NCI-H345 treated with DMSO at 0.1 percent for 48 hours (cell line): Measurements from ENCODE around the gene PRKAR1B.

Experiments used
- DNase-seq: peaks from one replicate; lab custom pipeline; 2025; ENCODE audit not compliant: unreplicated experiment; lab: John Stamatoyannopoulos, UW

Gene PRKAR1B

DNA sequence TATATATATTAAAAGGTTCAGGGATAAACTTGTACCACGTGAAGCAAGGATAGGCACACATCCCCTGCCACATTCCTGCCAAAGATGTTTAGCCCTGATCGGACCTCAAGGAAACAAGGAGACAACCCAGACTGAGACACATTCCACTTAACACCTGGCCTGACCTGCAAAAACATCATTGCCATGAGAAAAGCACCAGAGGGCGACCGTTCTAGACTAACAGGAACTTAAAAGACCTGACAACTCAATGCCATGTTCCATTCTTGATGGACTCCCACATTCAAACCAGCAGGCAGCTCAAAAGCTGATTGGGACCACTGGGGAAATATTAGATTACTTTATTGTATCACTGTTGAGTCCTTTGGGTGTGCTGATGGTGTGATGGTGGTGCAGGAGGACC, 199.4 kb downstream of the PRKAR1B start:
- no peak for DNase-seq

DNA sequence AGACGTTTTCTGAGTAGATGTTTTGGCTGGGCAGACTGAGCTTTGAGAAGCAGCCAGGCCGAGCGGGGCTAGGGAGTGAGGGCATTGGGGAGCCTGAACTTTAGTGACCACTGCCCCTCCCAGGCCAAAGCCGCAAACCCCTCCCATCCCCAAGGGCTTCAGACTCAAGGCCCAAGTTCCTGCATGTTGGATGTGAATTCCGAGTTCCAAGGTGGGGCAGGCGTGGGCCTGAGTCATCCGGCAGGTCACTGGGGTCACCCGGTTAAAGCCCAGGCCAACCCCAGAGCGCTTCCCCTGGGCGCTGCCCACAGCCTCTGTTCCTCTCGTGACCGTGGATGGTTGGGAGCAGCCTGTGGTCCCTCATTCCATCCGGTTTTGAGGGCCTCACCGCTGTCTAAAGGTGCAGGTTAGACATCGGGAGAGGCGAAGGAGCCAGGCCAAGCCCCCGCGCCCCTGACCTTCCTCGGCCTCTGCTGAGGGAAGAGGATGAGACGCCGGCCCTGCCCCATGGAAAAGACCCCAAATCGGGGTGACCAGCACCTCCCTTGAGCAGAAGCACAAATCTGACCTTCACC, 200.5 kb downstream of the PRKAR1B start:
- DNase-seq: no peak

DNA sequence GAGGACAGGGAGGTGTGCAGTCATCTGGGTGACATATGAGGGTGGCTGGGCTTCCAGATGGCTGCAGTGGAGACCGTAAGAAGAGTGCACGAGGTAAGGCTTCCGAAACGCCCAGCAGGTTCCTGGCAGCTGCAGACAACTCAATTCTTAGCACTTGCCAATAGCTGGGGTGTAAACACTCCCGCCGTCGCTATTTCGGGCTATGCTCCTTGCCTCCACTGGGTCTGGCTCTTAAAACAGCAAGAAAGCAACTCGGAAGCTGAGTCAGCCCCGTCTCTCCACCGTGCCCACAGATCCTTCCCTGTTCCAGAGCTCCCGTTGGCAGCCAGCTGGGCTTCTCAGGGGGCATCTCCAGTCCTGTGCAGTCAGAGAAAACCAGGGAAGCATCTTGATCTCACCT, 201.3 kb downstream of the PRKAR1B start:
- no peak for DNase-seq

DNA sequence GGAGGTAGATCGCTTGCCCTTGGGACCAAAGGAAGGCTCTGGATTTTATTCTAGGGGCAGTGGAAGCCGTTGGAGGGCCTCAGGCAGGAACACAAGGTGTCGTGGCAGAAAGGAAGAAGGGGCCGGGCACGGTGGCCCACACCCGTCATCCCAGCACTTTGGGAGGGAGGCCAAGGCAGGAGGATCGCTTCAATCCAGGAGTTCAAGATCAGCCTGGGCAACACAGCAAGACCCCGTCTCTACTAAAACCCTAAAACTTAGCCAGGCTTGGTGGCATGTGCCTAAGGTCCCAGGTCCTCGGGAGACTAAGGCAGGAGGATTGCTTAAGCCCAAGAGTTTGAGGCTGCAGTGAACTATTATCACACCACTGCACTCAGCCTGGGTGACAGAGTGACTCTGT, 202.3 kb downstream of the PRKAR1B start:
- DNase-seq: no peak

DNA sequence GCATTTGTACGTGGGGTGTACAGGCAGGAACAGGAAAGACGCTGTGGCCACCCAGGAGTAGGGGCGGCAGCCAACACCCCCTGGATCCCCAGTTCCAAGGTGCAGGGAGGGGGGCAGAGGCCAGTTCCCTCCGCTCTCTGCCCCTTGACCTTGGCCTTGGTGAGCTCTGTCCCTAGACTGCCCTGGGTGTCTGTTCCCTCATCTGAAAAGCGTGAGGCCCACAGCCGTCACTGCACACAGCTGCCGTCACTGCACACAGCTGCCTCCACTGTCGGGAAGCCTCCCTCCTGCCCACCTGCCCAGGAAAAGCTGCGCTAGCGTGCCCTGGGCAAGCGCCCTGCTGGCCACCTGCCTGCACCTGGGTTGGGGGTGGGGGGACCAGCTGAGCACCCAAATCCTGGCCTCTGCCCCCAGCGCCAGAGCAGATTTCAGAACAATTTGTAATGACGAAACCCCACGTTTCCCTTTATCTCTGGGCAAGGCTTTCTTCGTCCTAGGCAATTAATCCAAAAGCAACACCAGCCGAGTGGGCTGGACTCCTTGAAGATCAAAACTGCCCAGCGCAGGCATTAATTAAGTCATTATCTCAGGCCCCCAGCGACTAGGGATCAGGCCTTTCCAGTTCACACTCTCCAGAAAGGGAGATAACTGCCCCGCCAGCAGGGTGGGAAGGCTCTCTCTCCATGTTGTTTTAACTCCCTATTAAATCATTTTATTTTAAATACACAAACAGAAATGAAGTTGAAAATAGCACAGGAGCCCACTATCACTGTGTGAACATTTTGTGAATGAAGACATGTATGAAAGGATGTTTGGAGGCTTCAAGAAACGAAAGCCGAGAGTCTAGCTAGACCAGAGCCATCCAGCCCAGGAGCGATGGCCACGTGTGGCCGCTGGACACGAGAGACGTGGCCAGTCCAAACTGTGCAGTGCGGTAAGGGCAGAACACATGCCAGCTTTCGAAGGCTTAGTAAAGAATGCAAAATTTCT, 203.4 kb downstream of the PRKAR1B start:
- no peak for DNase-seq

DNA sequence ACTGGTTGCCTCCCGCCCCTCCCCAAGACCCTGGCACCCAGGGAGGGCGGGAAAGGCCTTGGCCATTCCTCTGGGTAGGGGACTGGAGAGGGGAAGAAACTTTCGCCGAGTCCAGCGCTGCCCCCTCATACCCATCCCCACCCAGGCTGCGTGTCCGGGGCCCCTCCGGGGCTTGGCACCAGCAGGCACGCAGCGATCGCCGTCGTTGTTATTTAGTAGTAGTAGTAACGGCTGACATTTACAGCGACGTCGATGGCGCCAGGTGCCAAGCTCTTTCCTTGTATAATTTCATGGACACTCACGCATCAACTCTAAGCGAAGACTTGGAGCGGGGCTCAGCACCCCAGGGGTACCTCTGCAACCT, 204.1 kb downstream of the PRKAR1B start:
- no peak for DNase-seq

DNA sequence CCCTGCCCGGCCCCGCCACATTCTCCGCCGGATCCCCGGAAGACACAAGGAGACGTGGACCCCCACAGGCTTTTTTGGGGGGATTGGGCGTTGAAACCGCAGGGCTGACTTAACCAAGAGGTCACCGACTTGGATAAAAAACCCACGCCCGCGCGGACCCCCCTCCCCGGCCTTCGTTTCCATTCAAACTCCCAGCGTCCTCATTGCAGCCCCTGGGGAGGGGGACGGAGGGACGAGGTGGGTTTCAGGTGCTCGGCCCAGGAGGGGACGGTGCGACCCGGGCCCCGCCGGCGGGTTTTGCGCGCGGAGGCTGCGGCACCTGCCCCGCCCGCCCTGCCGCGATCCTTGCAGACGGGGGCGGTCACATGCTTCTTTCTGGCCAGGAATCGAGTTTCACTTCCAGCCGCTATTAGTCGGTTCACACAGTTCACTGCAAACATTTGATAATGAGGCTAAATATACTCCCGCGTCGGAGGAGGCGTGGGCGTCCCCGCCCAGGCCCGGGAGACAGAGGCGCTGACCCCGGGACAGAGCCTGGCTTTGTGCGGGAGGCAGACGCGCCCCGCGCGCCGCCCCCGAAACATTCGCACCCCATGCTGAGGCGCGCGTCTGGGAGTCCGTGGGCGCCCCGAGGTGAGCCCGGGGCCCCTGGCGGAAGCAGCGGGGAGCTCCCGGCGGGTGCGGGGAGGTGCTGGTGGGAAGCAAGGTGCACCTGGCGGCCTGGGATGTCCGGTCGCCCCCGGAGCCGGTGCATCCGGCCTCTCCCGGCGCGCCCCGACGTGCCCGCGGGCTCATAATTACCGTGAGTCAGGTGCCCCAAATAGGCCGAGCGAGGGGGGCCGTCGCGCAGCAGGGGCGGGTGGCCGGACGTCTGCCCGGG, 204.8 kb downstream of the PRKAR1B start:
- DNase-seq: no peak

DNA sequence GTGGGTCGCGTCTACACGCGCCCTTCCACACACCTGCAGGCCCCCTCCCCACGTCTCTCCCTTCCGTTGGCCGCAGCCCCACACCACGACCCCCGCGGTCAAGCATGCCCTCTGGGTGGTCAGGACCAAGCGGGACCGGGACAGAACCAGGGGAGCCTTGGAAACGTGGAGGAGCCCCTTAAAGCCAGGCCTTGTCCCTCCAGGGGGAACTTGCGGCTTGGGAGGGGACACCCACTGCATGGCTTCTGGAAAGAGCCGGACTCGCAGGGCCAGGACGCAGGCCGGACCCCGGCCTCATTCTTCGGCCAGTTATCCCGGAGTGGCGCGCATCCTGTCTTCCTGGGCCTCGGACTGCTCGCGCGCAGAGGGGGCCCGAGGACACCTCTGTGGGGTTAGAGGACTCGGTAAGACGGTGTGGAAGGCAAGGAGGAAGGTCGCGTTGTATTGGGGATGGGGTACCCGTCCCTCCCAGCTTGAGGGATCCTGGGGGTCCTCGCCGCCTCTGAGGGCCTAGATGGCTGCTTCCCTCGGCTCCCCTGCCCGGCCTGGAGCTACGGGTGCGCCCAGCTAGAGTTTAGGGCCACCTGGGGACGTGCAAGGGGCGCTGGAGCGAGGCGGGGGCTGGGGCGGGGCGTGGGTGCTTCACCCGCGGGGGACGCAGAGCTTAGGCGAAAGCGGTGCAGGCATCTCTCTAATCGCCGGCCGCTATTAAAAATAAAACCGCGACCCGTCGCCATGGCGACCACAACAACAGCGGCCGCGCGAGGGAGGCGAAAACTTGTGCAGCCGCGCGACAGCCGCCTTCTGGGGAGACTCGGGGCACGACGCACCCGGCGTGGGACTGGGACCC, 205.6 kb downstream of the PRKAR1B start:
- no peak for DNase-seq

DNA sequence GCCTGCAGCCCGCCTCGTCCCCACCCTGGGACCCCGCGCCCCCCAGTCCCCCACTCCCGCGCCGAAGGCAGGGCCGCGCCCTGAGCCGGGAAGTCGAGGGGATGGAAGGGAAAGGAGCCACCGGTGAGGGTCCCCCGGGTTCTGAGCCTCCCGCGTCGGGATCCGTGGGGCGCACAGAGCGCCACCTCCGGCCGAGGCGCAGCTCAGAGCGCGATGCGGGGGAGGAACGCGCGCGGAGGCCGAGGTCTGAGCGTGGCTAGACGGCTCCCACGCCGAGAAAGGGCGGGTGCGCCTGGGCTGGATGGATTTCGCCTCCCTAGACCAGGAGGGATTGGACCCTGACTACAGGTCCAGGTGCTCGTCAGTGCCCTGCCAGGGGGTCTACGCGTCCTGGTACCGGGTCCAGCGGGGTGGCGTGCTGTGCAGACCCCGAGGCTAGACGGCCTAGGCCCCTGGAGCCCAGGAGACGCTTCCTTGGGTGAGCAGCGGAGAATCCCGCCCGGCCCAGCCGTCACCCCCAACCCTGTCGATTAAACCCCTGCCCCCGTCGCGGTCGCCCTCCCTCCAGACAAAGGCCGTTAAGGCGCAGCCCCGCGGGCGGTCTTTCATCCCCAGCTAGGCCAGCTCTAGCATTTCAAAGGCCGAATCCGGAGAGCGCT, 206.4 kb downstream of the PRKAR1B start:
- no peak for DNase-seq

DNA sequence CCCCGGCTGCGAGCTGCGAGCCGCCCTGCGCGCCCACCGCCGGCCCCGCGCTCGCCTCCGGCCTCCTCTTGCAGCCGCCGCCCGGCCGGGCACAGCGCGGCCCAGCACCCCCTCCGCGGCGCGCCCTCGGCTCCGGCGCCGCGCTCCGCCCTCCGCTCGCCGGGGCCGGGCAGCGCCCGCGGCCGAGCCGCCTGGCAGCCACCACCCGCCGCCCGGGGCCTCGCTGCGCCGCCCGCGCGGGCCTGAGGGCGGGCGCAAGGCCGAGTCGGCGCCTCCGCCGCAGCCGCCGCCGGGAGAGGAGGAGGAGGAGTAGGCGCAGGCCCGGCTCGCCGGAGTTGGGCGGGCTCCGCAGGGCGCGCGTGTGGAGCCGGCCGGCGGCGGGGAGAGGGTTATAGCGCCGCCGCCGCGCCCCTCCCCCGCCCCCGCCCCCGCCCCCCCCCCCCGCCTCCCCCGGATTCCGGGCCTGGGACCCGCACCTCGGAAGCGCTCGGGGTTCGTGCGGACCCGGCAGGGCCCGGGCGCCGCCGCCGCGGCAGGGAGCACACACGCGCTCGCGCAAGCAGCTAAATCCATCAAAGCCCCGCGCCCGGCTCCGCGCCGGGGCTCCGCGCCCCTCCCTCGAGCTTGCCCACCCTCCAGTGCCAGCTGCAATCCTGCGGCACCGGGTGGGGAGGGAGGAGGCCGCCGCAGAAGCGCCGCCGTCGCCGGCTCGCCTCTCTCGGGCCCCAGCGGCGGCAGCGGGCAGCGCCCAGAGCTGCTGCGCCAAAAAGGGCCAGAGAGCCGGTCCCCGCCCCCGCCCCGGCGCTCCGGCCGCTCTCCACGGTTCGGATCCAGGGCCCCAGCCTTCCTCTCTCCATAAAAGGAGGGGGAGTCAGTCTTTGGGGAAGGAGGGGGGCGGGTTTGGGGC, 207.3 kb downstream of the PRKAR1B start, which contains the start of gene PDGFA:
PDGFA (minus strand) TSS at position 363 of the 907 bp plus-strand sequence. CDS start 845 bp downstream, outside the sequence.
- no peak for DNase-seq

DNA sequence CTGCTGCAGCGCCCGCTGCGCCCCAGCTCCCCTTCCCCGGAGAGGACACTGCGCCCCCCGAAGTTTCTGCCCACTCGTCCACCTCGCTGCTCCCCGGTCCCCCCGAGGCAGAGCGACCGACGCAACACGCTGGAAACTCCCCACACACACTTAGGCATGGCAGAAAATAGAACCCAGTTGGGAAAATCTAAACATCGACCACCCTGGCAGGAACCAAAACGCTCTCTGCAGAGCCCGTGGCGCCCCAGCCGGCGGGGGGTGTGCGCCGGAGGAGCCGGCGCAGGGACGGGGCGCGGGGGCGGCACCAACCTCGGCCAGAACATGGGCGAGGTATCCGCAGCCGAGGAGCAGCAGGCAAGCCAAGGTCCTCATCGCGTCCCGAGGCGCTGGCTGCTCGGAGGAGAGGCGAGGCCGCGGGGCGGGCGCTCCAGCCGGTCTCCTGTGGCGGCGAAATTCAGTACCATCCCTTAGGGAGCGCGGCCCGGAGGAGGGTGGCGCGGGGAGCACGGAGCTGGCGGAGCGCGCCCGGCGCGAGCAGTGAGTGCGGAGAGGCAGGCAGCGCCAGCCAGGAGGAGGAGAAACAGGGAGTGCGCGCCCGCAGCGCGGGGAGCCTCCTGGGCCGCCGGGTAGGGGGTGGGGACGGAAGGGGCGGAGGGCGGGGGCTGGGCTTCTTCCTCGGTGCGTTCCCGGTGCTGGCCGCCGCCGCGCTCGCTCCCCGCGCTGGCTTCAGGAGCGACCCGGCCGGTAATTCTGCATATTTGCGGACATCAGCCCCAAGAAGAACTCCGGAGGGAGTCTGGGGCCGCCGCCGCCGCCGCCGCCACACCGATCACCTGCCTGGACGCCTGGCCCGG, 208.2 kb downstream of the PRKAR1B start:
- peak; percentile 51 for DNase-seq

DNA sequence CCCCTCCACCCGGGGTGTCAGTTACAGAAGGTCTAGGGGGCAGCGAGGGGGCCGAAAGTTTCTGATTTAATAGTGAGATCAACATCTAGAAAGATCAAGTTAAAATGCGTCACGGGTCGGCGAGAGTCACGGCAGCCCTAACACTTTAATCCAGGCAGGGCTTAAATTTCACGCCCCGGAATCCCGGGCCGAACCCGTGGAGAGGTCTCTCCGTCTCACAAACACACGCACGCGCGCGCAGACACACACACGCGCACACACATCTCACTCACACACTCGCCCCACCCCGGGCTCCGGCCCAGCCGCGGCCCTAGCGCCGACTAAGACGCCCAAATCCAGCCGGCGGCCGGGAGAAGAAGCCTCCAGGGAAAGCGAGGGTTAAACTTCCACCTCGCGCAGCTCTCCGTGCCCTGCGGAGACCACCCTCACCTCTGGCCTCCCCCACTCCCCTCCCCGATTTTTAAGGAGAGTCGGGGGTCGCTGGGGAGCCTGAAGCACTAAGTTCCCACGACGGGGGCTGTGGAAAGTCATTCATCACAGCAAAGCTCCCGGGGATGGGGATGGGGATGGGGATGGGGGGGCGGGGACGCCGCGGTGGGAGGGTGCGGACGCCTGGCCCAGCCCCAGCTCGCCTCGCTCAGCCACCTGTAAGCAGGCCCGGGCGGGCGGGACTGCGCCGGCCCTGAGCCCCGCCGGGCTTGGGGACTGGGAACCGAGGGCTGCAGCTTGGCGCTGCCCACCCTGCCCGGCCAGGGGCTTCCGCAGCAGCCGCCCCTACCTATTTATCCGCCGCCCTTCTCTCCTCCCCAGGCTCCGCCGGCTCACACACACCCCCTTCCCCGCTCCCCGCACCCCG, 209.1 kb downstream of the PRKAR1B start:
- DNase-seq: no peak

DNA sequence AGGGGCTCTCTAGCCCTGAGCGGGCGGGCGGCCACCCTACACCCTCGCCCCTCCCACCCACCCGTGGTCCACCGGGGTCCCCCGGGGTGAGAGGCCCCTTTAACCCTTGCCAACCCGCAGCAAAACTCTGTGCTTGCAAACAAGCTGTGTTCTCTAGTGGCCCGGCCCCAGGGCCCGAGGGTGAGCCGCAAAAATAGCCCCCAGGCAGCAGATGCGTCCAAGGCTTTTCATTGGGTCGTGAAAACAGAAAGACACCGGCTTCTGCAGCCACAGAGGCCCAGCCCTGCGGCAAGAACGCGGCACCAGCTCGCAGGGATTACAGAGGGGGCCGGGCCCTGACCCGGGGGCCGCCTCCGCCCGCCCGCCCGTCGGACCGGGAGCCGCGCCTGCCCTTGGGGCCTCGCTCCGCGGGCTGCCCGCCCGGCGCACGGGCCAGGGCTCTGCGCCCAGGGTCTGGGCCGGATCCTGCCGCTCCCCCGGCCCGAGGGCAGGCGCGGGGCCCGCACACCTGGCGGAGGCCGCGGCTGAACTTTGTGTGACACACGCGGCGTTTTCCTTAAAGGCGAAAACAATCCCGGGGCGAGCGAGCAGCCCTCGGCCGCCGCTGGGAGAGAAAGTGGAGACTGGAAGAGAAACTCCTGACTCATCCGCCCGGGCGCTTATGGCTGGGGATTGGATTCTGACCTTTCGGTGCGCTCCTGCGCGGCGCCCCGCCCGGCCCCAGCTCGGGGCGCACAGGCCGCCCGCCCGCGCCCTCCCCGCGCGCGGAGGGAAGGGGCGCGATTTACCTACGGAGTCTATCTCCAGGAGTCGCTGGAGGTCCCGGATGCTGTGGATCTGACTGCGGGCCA, 210.2 kb downstream of the PRKAR1B start:
- no peak for DNase-seq

DNA sequence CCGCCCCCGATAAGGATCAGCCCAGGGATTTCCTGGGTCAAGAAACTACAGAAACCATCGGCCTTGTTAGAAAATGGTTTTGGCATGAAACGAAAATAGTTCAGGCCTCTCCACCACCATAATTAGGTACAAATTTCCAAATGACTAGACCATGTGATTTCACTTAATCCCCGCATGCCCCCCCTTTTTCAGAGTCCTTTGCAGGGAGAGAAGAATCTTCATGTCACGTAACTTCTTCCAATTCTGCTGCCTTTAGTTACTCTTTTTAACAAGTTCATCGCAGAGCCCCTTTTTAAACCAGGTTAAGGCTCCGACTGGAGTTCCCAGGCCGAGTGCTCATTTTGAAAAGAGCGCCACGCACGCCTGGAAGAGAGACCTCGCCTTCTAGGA, 210.9 kb downstream of the PRKAR1B start:
- DNase-seq: no peak

DNA sequence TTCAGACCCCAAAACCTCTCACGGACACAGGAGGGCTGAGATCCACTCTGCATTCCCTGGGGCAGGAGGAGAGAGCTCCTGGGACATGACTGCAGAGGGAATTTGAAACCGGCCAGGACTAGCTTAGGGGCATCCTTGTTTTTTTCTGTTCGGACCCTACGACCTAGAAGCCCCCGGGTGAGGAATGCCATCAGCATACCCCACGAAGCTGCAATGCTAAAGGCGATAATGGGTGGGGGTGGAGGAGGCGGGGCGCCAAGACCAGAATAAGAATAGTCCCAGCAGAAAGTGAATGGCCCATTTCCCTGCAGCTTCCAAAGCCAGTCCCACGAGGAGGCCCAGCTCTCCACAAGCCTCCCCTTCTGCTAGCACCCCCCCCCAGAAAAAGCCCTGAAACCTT, 211.5 kb downstream of the PRKAR1B start:
- no peak for DNase-seq
